GM12878 (cell line): Measurements from ENCODE around the gene ADCY7. TPM values are rescaled to one million over a fixed set of nuclear protein-coding genes. Genes with fewer than 3 reads are reported as not detected.

Experiments
- ATAC-seq: fragments of 200-7000 bp; cut with Tn5 transposase; 3 replicates; pipeline ENCODE4 v1.9.1; 2020; ENCODE audit warnings: mild to moderate bottlenecking, moderate library complexity
- BruUV-seq: library from RNA; stranded (reverse); fragments of 400-500 nt; replicated peaks from 2 replicates; lab custom pipeline; 2021; lab: Mats Ljungman, UMichigan
- CTCF ChIA-PET: fragments of 300-600 bp; sonication (Branson Sonifier 250); formaldehyde crosslinking; extraction: SDS; loops from one replicate; lab custom pipeline; 2021; ENCODE audit warnings: inconsistent platforms; lab: Yijun Ruan, JAX
- POLR2A ChIA-PET: fragments of 350-600 bp; formaldehyde crosslinking; extraction: SDS; loops from one replicate; lab custom pipeline; 2021; ENCODE audit warnings: inconsistent platforms; lab: Charles Lee
- RAD21 ChIA-PET: fragments of 300-600 bp; sonication (Branson Sonifier 250); formaldehyde crosslinking; loops from one replicate; lab custom pipeline; 2023; ENCODE audit warnings: antibody characterized with exemption; ENCODE audit not compliant: unreplicated experiment; lab: Charles Lee
- SMC1A ChIA-PET: fragments of 300-600 bp; sonication (Branson Sonifier 250); formaldehyde crosslinking; loops from one replicate; lab custom pipeline; 2023; ENCODE audit not compliant: unreplicated experiment, uncharacterized antibody; lab: Charles Lee
- DNase-seq: peaks from one replicate; pipeline ENCODE4 v3.0.0-alpha.2; 2011; ENCODE audit warnings: low read depth, low spot score
- FAIRE-seq: peaks from 3 replicates; lab custom pipeline; 2011; peaks lifted over from hg19 to GRCh38; lab: Jason Lieb, UNC
- H2AFZ ChIP-seq: 2 replicates; pipeline ENCODE4 v1.6.0; 2011; ENCODE audit warnings: low read depth, low read length, control low read depth; ENCODE audit not compliant: control insufficient read depth
- H3K27ac ChIP-seq: 2 replicates; pipeline ENCODE4 v1.5.1; 2011; ENCODE audit warnings: control low read depth; ENCODE audit not compliant: control insufficient read depth, insufficient read depth
- H3K27me3 ChIP-seq, 2 experiments: replicated peaks in 1 of 2; 2 replicates each; pipeline versions ENCODE4 v1.6.0 to v1.6.1; 2011; ENCODE audit warnings: low read length in 1 of 2; ENCODE audit not compliant: control insufficient read depth in 2 of 2, insufficient read depth in 2 of 2
- H3K36me3 ChIP-seq, 2 experiments: 2 replicates each; pipeline ENCODE4 v1.5.1; 2011; ENCODE audit warnings: low read length in 1 of 2; ENCODE audit not compliant: control insufficient read depth in 2 of 2, insufficient read depth in 2 of 2
- H3K4me1 ChIP-seq: 2 replicates; pipeline ENCODE4 v1.6.1; 2011; ENCODE audit warnings: mild to moderate bottlenecking, low read length, moderate library complexity, mixed read lengths; ENCODE audit not compliant: control insufficient read depth, insufficient read depth
- H3K4me2 ChIP-seq: 2 replicates; pipeline ENCODE4 v1.6.0; 2011; ENCODE audit warnings: control low read depth; ENCODE audit not compliant: control insufficient read depth, insufficient read depth
- H3K4me3 ChIP-seq: fragments of 200-600 bp; sonication (generic); 2 replicates; pipeline ENCODE4 v1.5.1; 2016
- H3K79me2 ChIP-seq: 2 replicates; pipeline ENCODE4 v1.6.0; 2011; ENCODE audit warnings: low read length; ENCODE audit not compliant: control insufficient read depth, insufficient read depth
- H3K9ac ChIP-seq: 2 replicates; pipeline ENCODE4 v1.8.0; 2011; ENCODE audit warnings: low read length, control low read depth, mixed read lengths; ENCODE audit not compliant: control insufficient read depth, insufficient read depth
- H3K9me3 ChIP-seq: replicated peaks from 3 replicates; pipeline ENCODE4 v1.5.1; 2011; ENCODE audit warnings: mild to moderate bottlenecking, low read length; ENCODE audit not compliant: control insufficient read depth, insufficient read depth
- H4K20me1 ChIP-seq: 2 replicates; pipeline ENCODE4 v1.6.0; 2011; ENCODE audit not compliant: control insufficient read depth, insufficient read depth
- BRCA1 ChIP-seq: IDR thresholded peaks from 2 replicates; pipeline ENCODE4 v1.6.1; 2011; ENCODE audit warnings: low read depth, low read length, improper control_type of control experiment
- POLR2A ChIP-seq: IDR thresholded peaks from 2 replicates; pipeline ENCODE4 v1.6.1; 2011; ENCODE audit warnings: low read depth, mild to moderate bottlenecking, low read length
- WGBS: methylation state at CpG from one replicate; pipeline ENCODE4 v1.1.6; 2016; ENCODE audit warnings: low lambda C conversion rate; ENCODE audit not compliant: insufficient replicate concordance, insufficient coverage; ENCODE audit errors: missing lambda C conversion rate; 5-methylcytosine and 5-hydroxymethylcytosine counted together
- in situ Hi-C: fragments of 300-500 bp; cut with MboI; formaldehyde crosslinking; loops from 9 replicates; pipeline ENCODE4 v1.14.3; 2018; ENCODE audit warnings: mixed read lengths
- intact Hi-C: fragments of 100-400 bp; cut with micrococcal nuclease; formaldehyde crosslinking; loops from one replicate; pipeline ENCODE4 v1.14.2; 2022; ENCODE audit not compliant: unreplicated experiment
- polyA plus RNA-seq, 11 experiments: library from polyadenylated mRNA; depleted of rRNA in 4 of 11; unstranded in 6 of 11; stranded (reverse) in 5 of 11; fragments of >200 nt; fragmentation: Nextera tagmentation in 4 of 11; fragmentation: Illumina TruSeq in 1 of 11; extraction: Ambion mirVana in 4 of 11; extraction: Trizol in 1 of 11; gene quantifications; 1 replicate in 1 of 11; 2 replicates in 10 of 11; pipeline versions ENCODE4 v1.2.1 to v1.2.3, GENCODE V29; 2011 to 2016; ENCODE audit warnings: inconsistent platforms in 2 of 11, missing spikeins in 2 of 11, low read depth in 1 of 11
- total RNA-seq, 4 experiments: library from RNA; depleted of rRNA in 3 of 4; stranded (reverse); fragments of >200 nt in 3 of 4; fragmentation: Illumina TruSeq in 1 of 4; extraction: Trizol in 1 of 4; gene quantifications; 2 replicates each; pipeline versions ENCODE4 v1.2.1 to v1.2.3, GENCODE V29; 2013 to 2021
- TF ChIP-seq, protein P1 (sequence below): IDR thresholded peaks from 2 replicates; pipeline ENCODE4 v1.6.1; 2011; ENCODE audit warnings: mild to moderate bottlenecking, low read depth, low read length, moderate library complexity; ENCODE audit not compliant: insufficient replicate concordance
- TF ChIP-seq, protein P2 (sequence below): fragments of 450-650 bp; IDR thresholded peaks from 2 replicates; pipeline ENCODE4 v1.6.1; 2018; ENCODE audit warnings: mild to moderate bottlenecking, low read depth, moderate library complexity; ENCODE audit not compliant: partially characterized antibody
- TF ChIP-seq, protein P3 (sequence below): IDR thresholded peaks from 2 replicates; pipeline ENCODE4 v1.6.1; 2012; ENCODE audit warnings: low read length, inconsistent platforms
- TF ChIP-seq, protein P4 (sequence below): fragments of 450-650 bp; IDR thresholded peaks from 2 replicates; pipeline ENCODE4 v1.6.1; 2016; ENCODE audit warnings: mild to moderate bottlenecking

The ADCY7 gene
- total and polyA plus RNA-seq, 10 of the 15 experiments (the other 5 are each of a cell fraction or from before 2014, with no cell fraction given), result 1.2 to 87.9 (median 24.4) TPM

DNA sequence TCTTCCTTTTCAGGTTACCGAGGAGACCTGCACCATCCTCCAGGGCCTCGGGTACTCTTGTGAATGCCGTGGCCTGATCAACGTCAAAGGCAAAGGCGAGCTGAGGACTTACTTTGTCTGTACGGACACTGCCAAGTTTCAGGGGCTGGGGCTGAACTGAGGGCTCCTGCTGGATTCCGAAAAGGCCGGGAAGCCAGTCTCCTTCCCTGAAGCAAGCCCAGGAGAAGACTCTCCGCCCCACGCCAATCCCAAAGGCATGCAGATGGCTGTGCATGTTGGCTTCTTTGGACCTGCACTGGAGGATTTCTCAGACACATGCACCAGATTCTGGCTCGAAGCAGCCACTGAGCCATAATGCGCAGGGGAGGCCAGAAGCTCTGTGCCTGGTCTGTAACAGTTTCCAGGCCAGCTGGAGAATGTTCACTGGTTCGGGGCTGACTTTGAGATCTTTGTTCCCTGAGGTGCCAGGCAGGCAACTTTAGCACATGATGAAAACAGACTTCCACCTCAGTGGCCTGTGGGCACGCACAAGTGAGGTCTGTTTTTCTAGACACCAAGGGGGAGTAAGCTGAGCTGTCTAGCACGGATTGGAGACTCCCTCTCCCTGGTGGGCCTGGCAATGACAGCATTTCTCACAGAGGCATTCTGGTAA, 49.1 kb downstream of the ADCY7 start:
- ChIA-PET SMC1A (interaction anchor here (1.0 kb wide), 1 partner anchor 44 kb away, joined by 3 read pairs; no protein-coding TSS in a partner anchor), RAD21 (interaction anchor here (1.0 kb wide), 1 partner anchor 39 kb away, joined by 3 read pairs; no protein-coding TSS in a partner anchor)
- no peaks in the 10 kb centered on the region for H3K79me2 ChIP-seq
- no peak overlapping the region for H3K27ac ChIP-seq
- TF ChIP-seq POLR2A, result peak; percentile 54
- TF ChIP-seq, protein P1, sequence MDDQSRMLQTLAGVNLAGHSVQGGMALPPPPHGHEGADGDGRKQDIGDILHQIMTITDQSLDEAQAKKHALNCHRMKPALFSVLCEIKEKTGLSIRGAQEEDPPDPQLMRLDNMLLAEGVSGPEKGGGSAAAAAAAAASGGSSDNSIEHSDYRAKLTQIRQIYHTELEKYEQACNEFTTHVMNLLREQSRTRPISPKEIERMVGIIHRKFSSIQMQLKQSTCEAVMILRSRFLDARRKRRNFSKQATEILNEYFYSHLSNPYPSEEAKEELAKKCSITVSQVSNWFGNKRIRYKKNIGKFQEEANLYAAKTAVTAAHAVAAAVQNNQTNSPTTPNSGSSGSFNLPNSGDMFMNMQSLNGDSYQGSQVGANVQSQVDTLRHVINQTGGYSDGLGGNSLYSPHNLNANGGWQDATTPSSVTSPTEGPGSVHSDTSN, result no peak
- TF ChIP-seq, all 136 proteins: peak for 1
- no TSS peak for BruUV-seq
- no peaks in the 10 kb centered on the region for H4K20me1 ChIP-seq
- ATAC-seq, result no peak; the same call in 2 of the 3 replicates
- POLR2A ChIA-PET, result no interaction called here
- peaks cover 37 to 43% of the 10 kb centered on the region in 2 experiments for H3K36me3 ChIP-seq
- H3K9ac ChIP-seq, result no peak overlapping the region
- no peak overlapping the region for H3K4me2 ChIP-seq
- intact Hi-C loops, result no loop called here
- no peak overlapping the region for H3K4me3 ChIP-seq
- no peaks in the 10 kb centered on the region for H3K27me3 ChIP-seq
- H3K4me1 ChIP-seq, result no peaks in the 10 kb centered on the region
- CTCF ChIA-PET, result interaction anchor here (0.9 to 1.7 kb wide), 2 partner anchors 12 to 41 kb away, joined by 3 to 4 read pairs; no protein-coding TSS in a partner anchor
- H2AFZ ChIP-seq, result no peak overlapping the region
- 96% methylated on average over 15 of the region's 15 CpGs for WGBS
- FAIRE-seq, result no peak
- no peaks in the 10 kb centered on the region for H3K9me3 ChIP-seq
- no peak for DNase-seq
- in situ Hi-C loops, result no loop called here

DNA sequence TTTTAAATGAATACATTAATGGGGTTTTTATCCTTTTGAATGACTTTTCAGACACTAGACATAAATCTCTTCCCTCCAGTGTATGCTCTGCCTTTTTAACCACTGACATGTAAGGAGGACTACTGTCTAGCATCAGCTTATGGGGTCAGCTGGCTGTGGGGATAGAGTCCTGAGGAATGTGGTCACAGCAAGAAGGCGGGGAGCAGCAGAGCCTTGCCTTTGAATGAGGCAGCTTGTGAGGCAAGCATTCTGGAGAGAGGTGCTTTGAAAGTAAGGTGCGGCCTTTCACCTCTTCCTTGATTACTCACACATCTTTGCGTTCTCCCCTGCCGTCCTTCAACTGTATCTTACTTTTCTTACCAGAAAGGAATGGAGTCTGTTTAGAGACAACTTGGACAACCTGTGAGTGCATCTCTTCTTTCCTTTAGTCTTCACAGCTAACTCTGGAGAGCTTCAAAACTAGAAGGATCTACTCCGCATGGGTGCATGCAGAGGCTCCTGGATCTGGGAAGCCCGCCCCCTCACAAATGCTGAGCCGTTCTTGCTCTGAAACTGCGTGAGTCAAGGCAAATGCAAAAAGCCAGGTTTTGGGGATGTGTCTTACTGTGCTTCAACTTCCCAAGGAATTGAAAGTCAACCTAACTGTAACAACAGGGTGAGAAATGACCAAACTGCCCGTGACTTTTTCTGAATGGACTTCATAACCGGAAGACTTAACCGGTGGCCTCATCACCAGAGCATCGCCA, 49.9 kb downstream of the ADCY7 start:
- H3K27me3 ChIP-seq, result no peaks in the 10 kb centered on the region
- H3K79me2 ChIP-seq, result no peaks in the 10 kb centered on the region
- H3K4me2 ChIP-seq, result no peak overlapping the region
- BruUV-seq, result no TSS peak
- in situ Hi-C loops (no loop called here), intact Hi-C loops (no loop called here)
- H3K27ac ChIP-seq, result no peak overlapping the region
- SMC1A ChIA-PET, result no interaction called here
- ATAC-seq (no peak), FAIRE-seq (no peak)
- no peaks in the 10 kb centered on the region for H4K20me1 ChIP-seq
- no peaks in the 10 kb centered on the region for H3K9me3 ChIP-seq
- 96% methylated on average over 12 of the region's 12 CpGs for WGBS
- H3K36me3 ChIP-seq, result peaks cover 33 to 45% of the 10 kb centered on the region in 2 experiments
- no peak overlapping the region for H3K4me3 ChIP-seq
- H3K4me1 ChIP-seq, result no peaks in the 10 kb centered on the region
- POLR2A ChIA-PET, result no interaction called here
- no peak overlapping the region for H2AFZ ChIP-seq
- TF ChIP-seq, protein P2, sequence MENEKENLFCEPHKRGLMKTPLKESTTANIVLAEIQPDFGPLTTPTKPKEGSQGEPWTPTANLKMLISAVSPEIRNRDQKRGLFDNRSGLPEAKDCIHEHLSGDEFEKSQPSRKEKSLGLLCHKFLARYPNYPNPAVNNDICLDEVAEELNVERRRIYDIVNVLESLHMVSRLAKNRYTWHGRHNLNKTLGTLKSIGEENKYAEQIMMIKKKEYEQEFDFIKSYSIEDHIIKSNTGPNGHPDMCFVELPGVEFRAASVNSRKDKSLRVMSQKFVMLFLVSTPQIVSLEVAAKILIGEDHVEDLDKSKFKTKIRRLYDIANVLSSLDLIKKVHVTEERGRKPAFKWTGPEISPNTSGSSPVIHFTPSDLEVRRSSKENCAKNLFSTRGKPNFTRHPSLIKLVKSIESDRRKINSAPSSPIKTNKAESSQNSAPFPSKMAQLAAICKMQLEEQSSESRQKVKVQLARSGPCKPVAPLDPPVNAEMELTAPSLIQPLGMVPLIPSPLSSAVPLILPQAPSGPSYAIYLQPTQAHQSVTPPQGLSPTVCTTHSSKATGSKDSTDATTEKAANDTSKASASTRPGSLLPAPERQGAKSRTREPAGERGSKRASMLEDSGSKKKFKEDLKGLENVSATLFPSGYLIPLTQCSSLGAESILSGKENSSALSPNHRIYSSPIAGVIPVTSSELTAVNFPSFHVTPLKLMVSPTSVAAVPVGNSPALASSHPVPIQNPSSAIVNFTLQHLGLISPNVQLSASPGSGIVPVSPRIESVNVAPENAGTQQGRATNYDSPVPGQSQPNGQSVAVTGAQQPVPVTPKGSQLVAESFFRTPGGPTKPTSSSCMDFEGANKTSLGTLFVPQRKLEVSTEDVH, result no peak
- TF ChIP-seq, protein P3, sequence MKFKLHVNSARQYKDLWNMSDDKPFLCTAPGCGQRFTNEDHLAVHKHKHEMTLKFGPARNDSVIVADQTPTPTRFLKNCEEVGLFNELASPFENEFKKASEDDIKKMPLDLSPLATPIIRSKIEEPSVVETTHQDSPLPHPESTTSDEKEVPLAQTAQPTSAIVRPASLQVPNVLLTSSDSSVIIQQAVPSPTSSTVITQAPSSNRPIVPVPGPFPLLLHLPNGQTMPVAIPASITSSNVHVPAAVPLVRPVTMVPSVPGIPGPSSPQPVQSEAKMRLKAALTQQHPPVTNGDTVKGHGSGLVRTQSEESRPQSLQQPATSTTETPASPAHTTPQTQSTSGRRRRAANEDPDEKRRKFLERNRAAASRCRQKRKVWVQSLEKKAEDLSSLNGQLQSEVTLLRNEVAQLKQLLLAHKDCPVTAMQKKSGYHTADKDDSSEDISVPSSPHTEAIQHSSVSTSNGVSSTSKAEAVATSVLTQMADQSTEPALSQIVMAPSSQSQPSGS, result no peak
- TF ChIP-seq BRCA1, result no peak
- TF ChIP-seq, protein P4, sequence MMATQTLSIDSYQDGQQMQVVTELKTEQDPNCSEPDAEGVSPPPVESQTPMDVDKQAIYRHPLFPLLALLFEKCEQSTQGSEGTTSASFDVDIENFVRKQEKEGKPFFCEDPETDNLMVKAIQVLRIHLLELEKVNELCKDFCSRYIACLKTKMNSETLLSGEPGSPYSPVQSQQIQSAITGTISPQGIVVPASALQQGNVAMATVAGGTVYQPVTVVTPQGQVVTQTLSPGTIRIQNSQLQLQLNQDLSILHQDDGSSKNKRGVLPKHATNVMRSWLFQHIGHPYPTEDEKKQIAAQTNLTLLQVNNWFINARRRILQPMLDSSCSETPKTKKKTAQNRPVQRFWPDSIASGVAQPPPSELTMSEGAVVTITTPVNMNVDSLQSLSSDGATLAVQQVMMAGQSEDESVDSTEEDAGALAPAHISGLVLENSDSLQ, result no peak
- TF ChIP-seq, all 136 proteins: peak for 0
- H3K9ac ChIP-seq, result no peak overlapping the region
- CTCF ChIA-PET, result no interaction called here
- RAD21 ChIA-PET, result interaction anchor here (1.0 kb wide), 1 partner anchor 38 kb away, joined by 3 read pairs; no protein-coding TSS in a partner anchor
- DNase-seq, result no peak
